ENCODE data around the gene SHROOM2. TPM values are rescaled to one million over a fixed set of nuclear protein-coding genes. Genes with fewer than 3 reads are reported as not detected.
A peak's percentile ranks its signal among the peaks of the same experiment; 100 is the strongest.

Gene SHROOM2
- total and polyA plus RNA-seq, 2 of the 4 experiments (the other 2 are of a cell fraction): 8.1 to 14.2 TPM

DNA sequence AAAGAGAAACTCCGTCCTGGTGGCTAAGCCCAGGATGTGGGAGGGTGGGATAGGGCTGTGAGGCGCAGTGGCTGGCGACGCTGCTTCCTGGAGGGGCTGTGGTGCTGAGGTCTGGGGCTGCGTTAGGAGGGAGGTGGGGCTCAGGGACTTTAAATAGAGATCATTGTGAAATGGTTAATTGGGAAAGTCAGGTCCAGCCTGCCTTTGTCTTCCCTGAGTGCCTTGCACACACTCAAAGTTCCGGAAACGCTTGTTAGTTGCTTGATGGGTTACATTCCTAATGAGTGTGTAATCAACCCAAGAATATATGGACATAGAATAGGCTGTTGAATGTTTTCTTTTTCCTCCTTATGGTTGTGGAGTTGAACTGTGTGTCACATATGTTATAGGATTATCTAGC lies 125.3 kb downstream of the SHROOM2 start:
- Histone ChIP-seq H3K36me3 (ENCODE audit: control insufficient read depth, insufficient read depth, low read length) (no peaks in the 10 kb centered on the region), H3K9me1 (ENCODE audit: insufficient read depth, low read length) (no peaks in the 10 kb centered on the region), H4K20me1 (ENCODE audit: insufficient read depth, low read length) (no peaks in the 10 kb centered on the region), H2BK20ac (ENCODE audit: low read depth, low read length) (peak overlapping the region; percentile 90), H4K91ac (ENCODE audit: insufficient read depth, low read depth, low read length) (peak overlapping the region; percentile 86), H4K8ac (ENCODE audit: low read depth in 2 of 2, low read length in 2 of 2) (peak overlapping the region; percentile 83 to 88), H2BK5ac (ENCODE audit: low read depth, low read length, poor library complexity, severe bottlenecking) (peak overlapping the region; percentile 99), H2AK5ac (ENCODE audit: low read depth, low read length) (peak overlapping the region; percentile 96), H3K14ac (replicated peaks; ENCODE audit: low read depth, low read length) (peak overlapping the region; percentile 82), H3K27ac (ENCODE audit: insufficient read depth, low read length) (peak overlapping the region; percentile 100), H3K18ac (ENCODE audit: low read depth, low read length) (peak overlapping the region; percentile 84), H3K27me3 (ENCODE audit: control insufficient read depth, insufficient read depth, low read length) (no peaks in the 10 kb centered on the region), H2AK9ac (replicated peaks; ENCODE audit: low read depth, low read length, poor library complexity) (peak overlapping the region; percentile 53), H3K4me1 (ENCODE audit: control insufficient read depth, insufficient read depth, low read length) (peaks cover 21% of the 10 kb centered on the region), H3K4me3 (ENCODE audit: insufficient read depth, low read depth, low read length) (no peak overlapping the region), H2BK120ac (ENCODE audit: low read depth, low read length) (peak overlapping the region; percentile 95), H3K79me1 (ENCODE audit: low read depth in 1 of 2, low read length in 2 of 2) (peaks cover 9 to 22% of the 10 kb centered on the region in 2 experiments), H2BK15ac (ENCODE audit: low read depth, low read length) (peak overlapping the region; percentile 87; the same call in 1 of the 3 replicates), H3K4me2 (ENCODE audit: low read depth, low read length) (no peak overlapping the region), H3K4ac (ENCODE audit: low read depth, low read length) (peak overlapping the region; percentile 96), H3K9me3 (ENCODE audit: control insufficient read depth, insufficient read depth, low read length) (no peaks in the 10 kb centered on the region), H3K9ac (ENCODE audit: low read depth, low read length) (peak overlapping the region; percentile 56; the same call in 1 of the 2 replicates), H3K56ac (ENCODE audit: extremely low read depth, insufficient read depth, low read length) (peak overlapping the region; percentile 71; the same call in 1 of the 2 replicates), H3K23ac (ENCODE audit: low read depth, low read length) (peak overlapping the region; percentile 80; the same call in 1 of the 2 replicates), H2AFZ (replicated peaks; ENCODE audit: low read length, poor library complexity) (peak overlapping the region; percentile 77), H4K5ac (ENCODE audit: low read depth, low read length) (peak overlapping the region; percentile 78)
- TF ChIP-seq MAFK (IDR thresholded peaks at IDR 0.05; ENCODE audit: low read depth, low read length): no peak
- TF ChIP-seq RCOR1 (IDR thresholded peaks at IDR 0.05; ENCODE audit: insufficient replicate concordance, low read length): no peak
- peak; percentile 35; the same call in 1 of the 2 replicates for TF ChIP-seq CEBPB (IDR thresholded peaks at IDR 0.05; ENCODE audit: low read depth, low read length)
- DNase-seq: peak; percentile 80
- peak; percentile 50 for ATAC-seq (ENCODE audit: low read depth)
- intact Hi-C loops (cut with micrococcal nuclease): no loop called here
- no TSS peak for BruUV-seq (replicated peaks)
- ChIA-PET CTCF (no interaction called here), POLR2A (ENCODE audit: unreplicated experiment) (no interaction called here)
- in situ Hi-C loops (cut with MboI; ENCODE audit: low sequenced_read_pairs): no loop called here
- dilution Hi-C loops (cut with HindIII; ENCODE audit: low sequenced_read_pairs, unreplicated experiment): no loop called here
- no CpG with 5 or more reads among the region's 7 CpGs for WGBS, 2 experiments (ENCODE audit: extremely low coverage in 2 of 2, insufficient read length in 1 of 2)
